BJ (cell line): ENCODE data around the gene HEBP1. TPM values are rescaled to one million over a fixed set of nuclear protein-coding genes. Genes with fewer than 3 reads are reported as not detected.

Source experiments
- CTCF ChIA-PET: fragments of 350-600 bp; formaldehyde crosslinking; extraction: SDS; loops from one replicate; lab custom pipeline; 2021; ENCODE audit warnings: antibody characterized with exemption, inconsistent platforms; lab: Yijun Ruan, JAX
- POLR2A ChIA-PET: fragments of 300-600 bp; sonication (Branson Sonifier 250); formaldehyde crosslinking; extraction: SDS; loops from one replicate; lab custom pipeline; 2021; ENCODE audit warnings: antibody characterized with exemption; lab: Charles Lee
- DNase-seq: peaks from one replicate; pipeline ENCODE4 v3.0.0-alpha.2; 2011; ENCODE audit warnings: low read depth
- H3K27me3 ChIP-seq: 2 replicates; pipeline ENCODE4 v1.6.0; 2011; ENCODE audit warnings: low read length; ENCODE audit not compliant: control insufficient read depth, insufficient read depth
- H3K36me3 ChIP-seq: 2 replicates; pipeline ENCODE4 v1.5.1; 2011; ENCODE audit warnings: low read length; ENCODE audit not compliant: control insufficient read depth, insufficient read depth
- H3K4me3 ChIP-seq: 2 replicates; pipeline ENCODE4 v1.5.1; 2011; ENCODE audit warnings: low read depth, mild to moderate bottlenecking, control low read depth, low read length
- polyA plus RNA-seq: library from polyadenylated mRNA; depleted of rRNA; stranded (reverse); fragments of >200 nt; gene quantifications from 2 replicates; pipeline ENCODE4 v1.2.3, GENCODE V29; 2011
- TF ChIP-seq, protein P1 (sequence below): IDR thresholded peaks from 2 replicates; pipeline ENCODE4 v1.5.1; 2011; ENCODE audit warnings: low read depth, mild to moderate bottlenecking, control low read depth, inconsistent platforms, low read length, moderate library complexity; ENCODE audit not compliant: insufficient read depth

The HEBP1 gene
- polyA plus RNA-seq, 1 experiment = 41.9 TPM

DNA sequence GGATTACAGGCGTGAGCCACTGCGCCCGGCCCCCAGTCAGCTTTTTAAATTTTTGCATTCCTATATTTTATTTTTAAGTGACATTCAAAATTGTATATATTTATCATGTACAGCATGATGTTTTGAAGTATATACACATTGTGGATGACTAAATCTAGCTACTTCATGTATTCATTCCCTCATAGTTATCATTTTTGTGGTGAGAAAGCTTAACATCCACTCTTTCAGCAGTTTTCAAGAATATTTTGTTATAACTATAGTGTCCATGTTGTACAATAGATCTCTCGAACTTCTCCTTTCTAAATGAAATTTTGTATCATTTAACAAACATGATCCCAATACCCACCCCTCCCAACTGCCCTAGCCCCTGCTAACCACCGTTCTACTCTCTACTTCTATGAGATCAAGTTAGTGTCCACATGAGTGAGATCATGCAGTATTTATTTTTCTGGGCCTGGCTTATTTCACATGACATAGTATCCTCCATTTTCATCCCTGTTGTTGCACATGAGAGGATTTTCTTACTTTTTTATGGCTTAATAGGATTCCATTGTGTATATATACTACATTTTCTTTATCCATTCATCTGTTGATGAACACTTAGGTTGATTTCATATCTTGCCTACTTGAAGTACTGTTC, 8.8 kb upstream of the HEBP1 start:
- ChIA-PET POLR2A (interaction anchor here (0.5 to 0.7 kb wide), 3 partner anchors 107 to 224 kb away, joined by 5 to 15 read pairs (median 8); partner anchors contain the start of gene EMP1), CTCF (interaction anchor here (1.4 to 2.0 kb wide), 2 partner anchors 15 to 204 kb away, joined by 3 to 4 read pairs; no protein-coding TSS in a partner anchor)
- Histone ChIP-seq H3K4me3 (no peak overlapping the region), H3K36me3 (no peaks in the 10 kb centered on the region), H3K27me3 (no peaks in the 10 kb centered on the region)
- DNase-seq = no peak
- TF ChIP-seq, protein P1, sequence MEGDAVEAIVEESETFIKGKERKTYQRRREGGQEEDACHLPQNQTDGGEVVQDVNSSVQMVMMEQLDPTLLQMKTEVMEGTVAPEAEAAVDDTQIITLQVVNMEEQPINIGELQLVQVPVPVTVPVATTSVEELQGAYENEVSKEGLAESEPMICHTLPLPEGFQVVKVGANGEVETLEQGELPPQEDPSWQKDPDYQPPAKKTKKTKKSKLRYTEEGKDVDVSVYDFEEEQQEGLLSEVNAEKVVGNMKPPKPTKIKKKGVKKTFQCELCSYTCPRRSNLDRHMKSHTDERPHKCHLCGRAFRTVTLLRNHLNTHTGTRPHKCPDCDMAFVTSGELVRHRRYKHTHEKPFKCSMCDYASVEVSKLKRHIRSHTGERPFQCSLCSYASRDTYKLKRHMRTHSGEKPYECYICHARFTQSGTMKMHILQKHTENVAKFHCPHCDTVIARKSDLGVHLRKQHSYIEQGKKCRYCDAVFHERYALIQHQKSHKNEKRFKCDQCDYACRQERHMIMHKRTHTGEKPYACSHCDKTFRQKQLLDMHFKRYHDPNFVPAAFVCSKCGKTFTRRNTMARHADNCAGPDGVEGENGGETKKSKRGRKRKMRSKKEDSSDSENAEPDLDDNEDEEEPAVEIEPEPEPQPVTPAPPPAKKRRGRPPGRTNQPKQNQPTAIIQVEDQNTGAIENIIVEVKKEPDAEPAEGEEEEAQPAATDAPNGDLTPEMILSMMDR = no peak

DNA sequence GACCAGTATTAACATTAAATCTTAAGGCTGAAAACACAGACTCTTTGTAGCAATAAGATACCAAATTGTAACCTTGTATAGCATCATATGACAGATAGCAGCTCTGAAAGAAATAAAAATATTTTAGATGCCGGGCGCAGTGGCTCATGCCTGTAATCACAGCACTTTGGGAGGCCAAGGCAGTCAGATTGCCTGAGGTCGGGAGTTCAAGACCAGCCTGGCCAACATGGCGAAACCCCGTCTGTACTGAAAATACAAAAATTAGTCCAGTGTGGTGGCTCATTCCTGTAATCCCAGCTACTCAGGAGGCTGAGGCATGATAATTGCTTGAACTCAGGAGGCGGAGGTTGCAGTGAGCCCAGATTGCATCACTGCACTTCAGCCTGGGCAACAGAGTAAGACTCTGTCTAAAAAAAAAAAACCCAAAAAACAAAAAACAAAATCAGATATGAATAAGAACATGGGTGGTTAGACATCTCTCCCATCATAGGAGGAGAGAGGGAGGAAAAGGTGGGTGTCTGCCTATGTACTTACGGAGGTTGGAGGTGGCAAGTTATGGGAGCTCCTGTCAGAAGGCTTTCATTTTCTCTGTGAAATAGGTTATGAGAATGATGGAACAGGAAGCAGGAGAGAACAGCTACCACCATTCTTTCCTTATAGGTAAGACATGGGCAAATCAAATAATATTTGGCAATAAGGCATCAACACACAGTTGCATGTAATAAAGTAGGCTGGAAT, 7.6 kb upstream of the HEBP1 start:
- CTCF ChIA-PET = interaction anchor here (1.0 to 3.3 kb wide), 5 partner anchors 14 to 205 kb away, joined by 3 to 14 read pairs (median 4); no protein-coding TSS in a partner anchor
- TF ChIP-seq, protein P1 = no peak
- POLR2A ChIA-PET = no interaction called here

DNA sequence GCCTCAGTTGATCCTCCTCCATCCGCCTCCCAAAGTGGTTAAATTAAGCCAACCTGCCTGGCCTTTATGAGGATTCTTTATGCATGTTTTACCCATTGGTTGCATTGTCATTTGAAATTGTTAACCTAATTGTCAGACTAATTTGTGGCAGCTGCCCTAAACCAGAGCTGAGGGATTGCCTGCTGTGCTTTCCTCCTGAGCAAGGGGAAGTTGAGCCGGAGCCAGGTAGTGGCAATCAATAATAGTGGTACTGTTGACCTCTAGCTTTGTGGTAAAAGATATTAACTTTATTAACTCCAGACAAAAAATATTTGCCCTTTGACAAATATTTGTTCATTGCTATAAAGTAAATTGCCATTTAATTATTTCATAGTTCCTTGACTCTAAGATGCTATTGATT, 5.6 kb upstream of the HEBP1 start:
- Histone ChIP-seq H3K27me3 (no peaks in the 10 kb centered on the region), H3K36me3 (peaks cover 1% of the 10 kb centered on the region; the same call in 1 of the 2 replicates), H3K4me3 (no peak overlapping the region)
- TF ChIP-seq, protein P1 = no peak
- no peak for DNase-seq
- POLR2A ChIA-PET = no interaction called here
- CTCF ChIA-PET = interaction anchor here (3.3 kb wide), 1 partner anchor 207 kb away, joined by 14 read pairs; no protein-coding TSS in a partner anchor

More for the DNA sequence above, 7.6 kb upstream of the HEBP1 start:
- no peaks in the 10 kb centered on the region for H3K36me3 ChIP-seq
- H3K4me3 ChIP-seq = no peak overlapping the region
- no peak for DNase-seq
- no peaks in the 10 kb centered on the region for H3K27me3 ChIP-seq

DNA sequence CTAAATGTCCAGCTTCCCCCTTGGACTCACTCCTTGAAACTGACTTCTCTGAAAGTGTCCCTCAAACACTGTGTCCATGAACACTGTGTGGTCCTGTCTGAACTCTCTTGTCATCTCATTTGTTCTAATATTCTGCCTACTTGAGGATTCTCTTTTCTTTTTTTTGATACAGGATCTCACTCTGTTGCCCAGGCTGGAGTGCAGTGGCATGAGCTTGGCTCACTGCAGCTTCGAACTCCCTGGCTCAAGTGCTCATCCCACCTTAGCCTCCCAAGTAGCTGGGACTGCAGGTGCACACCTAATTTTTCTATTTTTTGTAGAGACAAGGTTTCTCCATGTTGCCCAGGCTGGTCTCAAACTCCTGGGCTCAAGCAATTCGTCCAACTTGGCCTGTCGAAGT, 4.9 kb upstream of the HEBP1 start:
- ChIA-PET POLR2A (no interaction called here), CTCF (interaction anchor here (1.7 kb wide), 1 partner anchor 19 kb away, joined by 7 read pairs; no protein-coding TSS in a partner anchor)
- H3K36me3 ChIP-seq = peaks cover 1% of the 10 kb centered on the region; the same call in 1 of the 2 replicates
- TF ChIP-seq, protein P1 = no peak
- DNase-seq = no peak
- no peaks in the 10 kb centered on the region for H3K27me3 ChIP-seq
- H3K4me3 ChIP-seq = no peak overlapping the region

DNA sequence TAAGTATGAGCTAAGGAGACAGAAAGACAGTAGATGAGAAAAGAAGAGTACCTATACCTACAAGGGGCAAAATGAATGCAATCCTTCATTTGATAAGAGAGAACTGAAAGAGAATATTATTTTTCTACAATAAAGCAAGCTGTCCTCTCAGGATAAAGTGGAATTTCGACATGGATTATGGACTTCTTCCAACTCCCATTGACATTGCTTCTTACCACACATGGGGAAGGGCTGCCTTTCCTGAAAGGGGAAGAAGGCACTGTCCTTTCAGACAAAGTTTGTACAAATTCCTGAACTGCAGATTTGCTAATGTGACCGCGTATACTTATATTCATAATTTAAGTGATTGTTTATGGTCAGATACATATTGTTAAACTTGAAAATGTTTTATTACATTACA, 4.3 kb upstream of the HEBP1 start:
- H3K27me3 ChIP-seq = no peaks in the 10 kb centered on the region
- CTCF ChIA-PET = interaction anchor here (1.7 kb wide), 1 partner anchor 20 kb away, joined by 7 read pairs; no protein-coding TSS in a partner anchor
- TF ChIP-seq, protein P1 = no peak
- peaks cover 1% of the 10 kb centered on the region; the same call in 1 of the 2 replicates for H3K36me3 ChIP-seq
- POLR2A ChIA-PET = no interaction called here
- no peak for DNase-seq
- no peak overlapping the region for H3K4me3 ChIP-seq
